Activated CD8-positive, alpha-beta T cell treated with anti-CD3 and anti-CD28 coated beads, Interleukin-2, amount 10 ng/mL, durations not matched to agents 7 days and 5 days (primary cell): ENCODE results near the gene RPUSD3. TPM values are rescaled to one million over a fixed set of nuclear protein-coding genes. Genes with fewer than 3 reads are reported as not detected.
A peak's percentile ranks its signal among the peaks of the same experiment; 100 is the strongest.

Experiments used
- ATAC-seq: fragments of 150-1000 bp; cut with Tn5 transposase; one replicate; pipeline ENCODE4 v1.10.0; 2021; ENCODE audit warnings: moderate library complexity
- CTCF ChIA-PET: fragments of 350-600 bp; sonication (Branson Sonifier 250); formaldehyde crosslinking; loops from one replicate; lab custom pipeline; 2021; ENCODE audit warnings: antibody characterized with exemption; lab: Charles Lee
- POLR2A ChIA-PET: fragments of 350-600 bp; sonication (Branson Sonifier 250); formaldehyde crosslinking; loops from one replicate; lab custom pipeline; 2021; ENCODE audit warnings: antibody characterized with exemption; lab: Charles Lee
- DNase-seq: peaks from one replicate; pipeline ENCODE4 v3.0.0-alpha.2; 2020
- H3K27ac Mint-ChIP-seq: one replicate; pipeline ENCODE4 v1.8.0; 2021; ENCODE audit warnings: mild to moderate bottlenecking, mixed read lengths
- H3K27me3 Mint-ChIP-seq: one replicate; pipeline ENCODE4 v1.8.0; 2021; ENCODE audit warnings: low read depth, mixed read lengths
- H3K36me3 Mint-ChIP-seq: one replicate; pipeline ENCODE4 v1.8.0; 2021; ENCODE audit warnings: low read depth, mixed read lengths
- H3K4me1 Mint-ChIP-seq: one replicate; pipeline ENCODE4 v1.8.0; 2021; ENCODE audit warnings: low read depth, mixed read lengths
- H3K4me3 Mint-ChIP-seq: one replicate; pipeline ENCODE4 v1.8.0; 2021; ENCODE audit warnings: mild to moderate bottlenecking, mixed read lengths
- H3K9me3 Mint-ChIP-seq: one replicate; pipeline ENCODE4 v1.8.0; 2022; ENCODE audit warnings: mixed read lengths; ENCODE audit not compliant: insufficient read depth
- total RNA-seq, 2 experiments: library from RNA; stranded (reverse); gene quantifications; one replicate each; pipeline ENCODE4 v1.2.3, GENCODE V29; 2021

Gene RPUSD3
- total RNA-seq, 2 experiments from 2014 or later: 48.4 to 49.7 TPM

GRCh38 chr3:9828801-9829755 is 14.7 kb downstream of the RPUSD3 start:
- CTCF ChIA-PET: interaction anchor here (1.4 to 1.6 kb wide), 3 partner anchors 12 to 24 kb away, joined by 3 to 6 read pairs (median 4); no protein-coding TSS in a partner anchor
- no peaks in the 10 kb centered on the region for H3K27me3 Mint-ChIP-seq
- H3K36me3 Mint-ChIP-seq: peaks cover 35% of the 10 kb centered on the region
- no peak for ATAC-seq
- peaks cover 14% of the 10 kb centered on the region for H3K4me1 Mint-ChIP-seq
- POLR2A ChIA-PET: interaction anchor here (0.6 kb wide), 1 partner anchor 221 kb away, joined by 3 read pairs; no protein-coding TSS in a partner anchor
- H3K27ac Mint-ChIP-seq: no peak overlapping the region
- no peak for DNase-seq
- H3K9me3 Mint-ChIP-seq: no peaks in the 10 kb centered on the region
- no peak overlapping the region for H3K4me3 Mint-ChIP-seq

DNA sequence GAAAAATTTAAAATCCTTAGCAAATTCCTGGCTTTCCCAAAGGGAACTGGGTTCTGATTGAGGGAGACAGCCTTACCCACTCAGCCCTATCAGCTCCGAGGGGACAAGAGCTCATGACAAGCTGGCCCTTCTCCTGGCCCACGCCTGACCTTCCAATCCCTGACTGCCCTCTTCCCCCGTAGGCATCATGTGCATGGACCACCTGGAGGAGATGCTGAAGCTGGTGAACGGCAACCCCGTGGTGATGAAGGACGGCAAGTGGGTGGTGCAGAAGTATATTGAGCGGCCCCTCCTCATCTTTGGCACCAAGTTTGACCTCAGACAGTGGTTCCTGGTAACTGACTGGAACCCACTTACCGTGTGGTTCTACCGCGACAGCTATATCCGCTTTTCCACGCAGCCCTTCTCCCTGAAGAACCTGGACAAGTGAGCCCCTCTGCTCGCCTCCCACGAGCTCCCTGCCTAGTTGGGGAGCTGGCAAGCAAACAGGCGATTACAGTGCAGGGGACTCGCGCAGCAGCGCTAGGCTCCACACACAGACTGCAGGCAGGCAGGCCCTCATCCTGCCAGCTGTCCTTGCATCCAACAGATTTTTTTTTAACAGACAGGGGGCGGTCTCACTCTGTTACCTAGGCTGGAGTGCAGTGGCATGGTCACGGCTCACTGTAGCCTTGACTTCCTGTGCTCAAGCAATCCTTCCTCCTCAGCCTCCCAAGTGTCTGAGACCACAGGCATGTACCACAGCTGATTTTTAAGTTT is 16.8 kb downstream of the RPUSD3 start:
- DNase-seq (peak; percentile 56), ATAC-seq (peak; percentile 73)
- no peaks in the 10 kb centered on the region for H3K27me3 Mint-ChIP-seq
- H3K27ac Mint-ChIP-seq: peak overlapping the region; percentile 43
- POLR2A ChIA-PET: interaction anchor here (1.4 kb wide), 1 partner anchor 34 kb away, joined by 3 read pairs; the partner anchor contains the start of gene ARPC4
- CTCF ChIA-PET: interaction anchor here (0.7 to 2.1 kb wide), 13 partner anchors 11 to 208 kb away, joined by 3 to 6 read pairs (median 3); partner anchors contain the start of genes ARPC4, CRELD1 and TADA3
- H3K36me3 Mint-ChIP-seq: peaks cover 25% of the 10 kb centered on the region
- peaks cover 14% of the 10 kb centered on the region for H3K4me1 Mint-ChIP-seq
- H3K4me3 Mint-ChIP-seq: no peak overlapping the region
- H3K9me3 Mint-ChIP-seq: no peaks in the 10 kb centered on the region

GRCh38 chr3:9825451-9826040 is 18.3 kb downstream of the RPUSD3 start:
- H3K4me1 Mint-ChIP-seq: peaks cover 8% of the 10 kb centered on the region
- DNase-seq (no peak), ATAC-seq (no peak)
- H3K9me3 Mint-ChIP-seq: no peaks in the 10 kb centered on the region
- POLR2A ChIA-PET: no interaction called here
- H3K4me3 Mint-ChIP-seq: no peak overlapping the region
- peaks cover 18% of the 10 kb centered on the region for H3K36me3 Mint-ChIP-seq
- CTCF ChIA-PET: interaction anchor here (1.0 to 2.1 kb wide), 2 partner anchors 43 to 45 kb away, joined by 3 to 6 read pairs; no protein-coding TSS in a partner anchor
- H3K27me3 Mint-ChIP-seq: no peaks in the 10 kb centered on the region
- H3K27ac Mint-ChIP-seq: no peak overlapping the region

GRCh38 chr3:9820946-9821345 is 22.9 kb downstream of the RPUSD3 start:
- no peaks in the 10 kb centered on the region for H3K4me1 Mint-ChIP-seq
- ATAC-seq (peak; percentile 64), DNase-seq (no peak)
- CTCF ChIA-PET: no interaction called here
- peaks cover 2% of the 10 kb centered on the region for H3K36me3 Mint-ChIP-seq
- POLR2A ChIA-PET: interaction anchor here (1.6 kb wide), 1 partner anchor 18 kb away, joined by 3 read pairs; no protein-coding TSS in a partner anchor
- H3K27me3 Mint-ChIP-seq: no peaks in the 10 kb centered on the region
- no peak overlapping the region for H3K27ac Mint-ChIP-seq
- H3K9me3 Mint-ChIP-seq: no peaks in the 10 kb centered on the region
- H3K4me3 Mint-ChIP-seq: no peak overlapping the region

DNA sequence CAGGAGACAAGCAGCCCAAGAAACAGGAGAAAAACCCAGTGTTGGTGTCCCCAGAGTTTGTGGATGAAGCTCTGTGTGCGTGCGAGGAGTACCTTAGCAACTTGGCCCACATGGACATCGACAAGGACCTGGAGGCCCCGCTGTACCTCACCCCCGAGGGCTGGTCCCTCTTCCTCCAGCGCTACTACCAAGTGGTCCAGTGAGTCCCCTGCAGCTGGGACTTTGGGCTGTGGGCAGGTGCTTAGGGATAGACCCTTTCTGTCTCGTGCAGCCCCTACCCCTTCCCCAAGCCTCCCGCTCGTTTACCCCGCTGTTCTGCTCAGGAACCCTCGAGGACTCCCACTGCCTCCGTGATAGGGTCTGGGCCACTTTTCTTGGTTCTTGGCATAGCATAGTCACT is 23.3 kb downstream of the RPUSD3 start:
- Mint-ChIP-seq H3K9me3 (no peaks in the 10 kb centered on the region), H3K27ac (no peak overlapping the region), H3K4me1 (no peaks in the 10 kb centered on the region), H3K27me3 (no peaks in the 10 kb centered on the region), H3K4me3 (no peak overlapping the region), H3K36me3 (peaks cover 2% of the 10 kb centered on the region)
- ATAC-seq (no peak), DNase-seq (no peak)
- POLR2A ChIA-PET: interaction anchor here (1.6 kb wide), 1 partner anchor 17 kb away, joined by 3 read pairs; no protein-coding TSS in a partner anchor
- CTCF ChIA-PET: interaction anchor here (1.2 kb wide), 1 partner anchor 227 kb away, joined by 3 read pairs; no protein-coding TSS in a partner anchor

- Mint-ChIP-seq H3K4me3 (no peak overlapping the region), H3K36me3 (peaks cover 6% of the 10 kb centered on the region), H3K27ac (no peak overlapping the region), H3K27me3 (no peaks in the 10 kb centered on the region), H3K9me3 (no peaks in the 10 kb centered on the region), H3K4me1 (no peaks in the 10 kb centered on the region)
- ChIA-PET POLR2A (no interaction called here), CTCF (no interaction called here)
- ATAC-seq (no peak), DNase-seq (no peak)
Measured at GRCh38 chr3:9818666-9819335, 25.0 kb downstream of the RPUSD3 start.

DNA sequence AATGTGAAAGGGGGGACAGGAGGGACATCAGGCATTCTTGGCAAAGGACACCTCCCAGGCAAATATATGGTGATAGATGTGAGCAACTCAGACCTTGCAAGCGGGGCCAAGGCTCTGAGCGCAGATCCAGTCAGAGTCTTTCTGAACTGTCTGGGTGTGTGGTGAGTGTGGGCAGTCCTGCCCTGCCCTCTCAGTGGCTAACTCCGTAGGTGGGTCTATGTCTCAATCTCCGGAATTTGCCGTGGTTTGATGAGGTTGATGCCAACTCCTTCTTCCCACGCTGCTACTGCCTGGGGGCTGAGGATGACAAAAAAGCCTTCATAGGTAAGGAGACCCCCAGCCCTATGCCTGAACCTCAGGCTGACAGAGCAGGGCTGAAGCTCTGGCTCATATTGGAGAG is 26.4 kb downstream of the RPUSD3 start:
- ATAC-seq (no peak), DNase-seq (no peak)
- POLR2A ChIA-PET: interaction anchor here (0.7 to 1.7 kb wide), 2 partner anchors 9 to 22 kb away, joined by 3 to 5 read pairs; no protein-coding TSS in a partner anchor
- H3K4me1 Mint-ChIP-seq: no peaks in the 10 kb centered on the region
- CTCF ChIA-PET: interaction anchor here (0.9 kb wide), 1 partner anchor 13 kb away, joined by 4 read pairs; no protein-coding TSS in a partner anchor
- H3K36me3 Mint-ChIP-seq: peaks cover 13% of the 10 kb centered on the region
- no peak overlapping the region for H3K4me3 Mint-ChIP-seq
- H3K27ac Mint-ChIP-seq: no peak overlapping the region
- no peaks in the 10 kb centered on the region for H3K27me3 Mint-ChIP-seq
- no peaks in the 10 kb centered on the region for H3K9me3 Mint-ChIP-seq

GRCh38 chr3:9815986-9816385 is 27.8 kb downstream of the RPUSD3 start:
- Mint-ChIP-seq H3K4me1 (peaks cover 7% of the 10 kb centered on the region), H3K4me3 (no peak overlapping the region), H3K36me3 (peaks cover 22% of the 10 kb centered on the region), H3K9me3 (no peaks in the 10 kb centered on the region), H3K27ac (no peak overlapping the region), H3K27me3 (no peaks in the 10 kb centered on the region)
- ChIA-PET POLR2A (interaction anchor here (1.7 kb wide), 1 partner anchor 8 kb away, joined by 5 read pairs; no protein-coding TSS in a partner anchor), CTCF (no interaction called here)
- ATAC-seq: no peak
- DNase-seq: no peak

GRCh38 chr3:9812870-9813483 is 30.8 kb downstream of the RPUSD3 start:
- H3K9me3 Mint-ChIP-seq: no peaks in the 10 kb centered on the region

GRCh38 chr3:9810846-9811245 is 33.0 kb downstream of the RPUSD3 start:
- H3K27me3 Mint-ChIP-seq: no peaks in the 10 kb centered on the region
- CTCF ChIA-PET: no interaction called here
- peak overlapping the region; percentile 13 for H3K4me3 Mint-ChIP-seq
- ATAC-seq (no peak), DNase-seq (no peak)
- peak overlapping the region; percentile 22 for H3K27ac Mint-ChIP-seq
- H3K4me1 Mint-ChIP-seq: peaks cover 48% of the 10 kb centered on the region
- peaks cover 58% of the 10 kb centered on the region for H3K36me3 Mint-ChIP-seq
- POLR2A ChIA-PET: no interaction called here
- no peaks in the 10 kb centered on the region for H3K9me3 Mint-ChIP-seq

More at GRCh38 chr3:9812870-9813483, 30.8 kb downstream of the RPUSD3 start:
- Mint-ChIP-seq H3K36me3 (peaks cover 41% of the 10 kb centered on the region), H3K4me3 (no peak overlapping the region), H3K4me1 (peaks cover 31% of the 10 kb centered on the region), H3K27ac (no peak overlapping the region), H3K27me3 (no peaks in the 10 kb centered on the region)
- ChIA-PET POLR2A (interaction anchor here (1.0 to 2.0 kb wide), 2 partner anchors 11 to 20 kb away, joined by 3 to 9 read pairs; partner anchors contain the start of genes ARPC4 and TADA3), CTCF (interaction anchor here (1.8 kb wide), 1 partner anchor 18 kb away, joined by 3 read pairs; no protein-coding TSS in a partner anchor)
- ATAC-seq (no peak), DNase-seq (no peak)
